Peyer's patch (tissue), 4 donors: ENCODE measurements around the gene C8A.

Experiments used
- CTCF ChIP-seq, 6 experiments: fragments of 450-650 bp in 4 of 6; fragments of 200-600 bp in 2 of 6; sonication (generic) in 1 of 6; IDR thresholded peaks; one replicate each; pipeline ENCODE4 v1.5.1; 2017 to 2019; ENCODE audit warnings: antibody characterized with exemption in 6 of 6, mild to moderate bottlenecking in 3 of 6, moderate library complexity in 1 of 6
- POLR2A ChIP-seq, 2 donors: fragments of 450-650 bp; IDR thresholded peaks; one replicate each; pipeline ENCODE4 v1.5.1; 2017; ENCODE audit warnings: antibody characterized with exemption in 2 of 2, mild to moderate bottlenecking in 2 of 2, moderate library complexity in 2 of 2

- TF ChIP-seq CTCF (IDR thresholded peaks at IDR 0.05) (no peak), POLR2A (IDR thresholded peaks at IDR 0.05) (no peak)
Observed at GRCh38 chr1:56911098-56911938, 56.7 kb downstream of the C8A start.
